ENCODE measurements around the gene SPATA21. TPM values are rescaled to one million over a fixed set of nuclear protein-coding genes. Genes with fewer than 3 reads are reported as not detected.
"Not testable (repeated sequence)": the region's sequence is repeated elsewhere in the genome, so short reads cannot be mapped to it uniquely, and the experiment has no call there.

Gene SPATA21
- total RNA-seq, 3 donors from 2014 or later (not counting 1 experiment from before 2014, with no cell fraction given), result 0.35 to 0.55 (median 0.36) TPM

GRCh38 chr1:16484501-16484835 is 47.2 kb upstream of the SPATA21 start:
- no peaks in the 10 kb centered on the region for H3K4me1 ChIP-seq (ENCODE audit: control insufficient read depth, insufficient read depth, low read length)
- H3K27me3 Mint-ChIP-seq (ENCODE audit: low read depth in 2 of 2), result no peaks in the 10 kb centered on the region
- intact Hi-C loops (cut with micrococcal nuclease), result no loop called here
- H3K36me3 ChIP-seq (ENCODE audit: control insufficient read depth, insufficient read depth, low read length), result peaks cover 36% of the 10 kb centered on the region
- no peak overlapping the region for H3K27ac ChIP-seq (ENCODE audit: low read length)
- no peaks in the 10 kb centered on the region for H3K27me3 ChIP-seq (ENCODE audit: control insufficient read depth, insufficient read depth, low read length)
- no peak for TF ChIP-seq CTCF (IDR thresholded peaks at IDR 0.05)
- no peak for DNase-seq
- no peak overlapping the region for H3K27ac Mint-ChIP-seq
- H3K4me3 ChIP-seq (ENCODE audit: low read length), result no peak overlapping the region
- 96% methylated on average over 8 of the region's 8 CpGs for WGBS (ENCODE audit: insufficient coverage)
- H3K9me3 ChIP-seq (ENCODE audit: control insufficient read depth, insufficient read depth, low read length), result no peaks in the 10 kb centered on the region
- ATAC-seq, result peak in 1 of 3 donors; percentile 30
- H3K36me3 Mint-ChIP-seq, result no peaks in the 10 kb centered on the region
- peaks cover 0 to 4% of the 10 kb centered on the region in 2 donors for H3K4me1 Mint-ChIP-seq
- no peak overlapping the region for H3K4me3 Mint-ChIP-seq
- H3K9me3 Mint-ChIP-seq, result no peaks in the 10 kb centered on the region

GRCh38 chr1:16483639-16484500 is 46.6 kb upstream of the SPATA21 start:
- H3K27ac ChIP-seq (ENCODE audit: low read length), result not testable (repeated sequence)

GRCh38 chr1:16483146-16483545 is 45.9 kb upstream of the SPATA21 start:
- H3K36me3 Mint-ChIP-seq; H3K4me3 ChIP-seq (ENCODE audit: low read length); DNase-seq; H3K27me3 Mint-ChIP-seq (ENCODE audit: low read depth in 2 of 2); intact Hi-C loops (cut with micrococcal nuclease); ATAC-seq; H3K4me1 Mint-ChIP-seq; H3K27me3 ChIP-seq (ENCODE audit: control insufficient read depth, insufficient read depth, low read length); H3K4me1 ChIP-seq (ENCODE audit: control insufficient read depth, insufficient read depth, low read length); H3K4me3 Mint-ChIP-seq; H3K27ac Mint-ChIP-seq; H3K9me3 ChIP-seq (ENCODE audit: control insufficient read depth, insufficient read depth, low read length); H3K9me3 Mint-ChIP-seq; H3K27ac ChIP-seq (ENCODE audit: low read length): not testable (repeated sequence)
- 97% methylated on average over 26 of the region's 26 CpGs for WGBS (ENCODE audit: insufficient coverage)
- H3K36me3 ChIP-seq (ENCODE audit: control insufficient read depth, insufficient read depth, low read length), result peaks cover 37% of the 10 kb centered on the region

More at GRCh38 chr1:16483639-16484500, 46.6 kb upstream of the SPATA21 start:
- H3K9me3 ChIP-seq (ENCODE audit: control insufficient read depth, insufficient read depth, low read length); H3K27me3 Mint-ChIP-seq (ENCODE audit: low read depth in 2 of 2); H3K27ac Mint-ChIP-seq; H3K4me3 Mint-ChIP-seq; intact Hi-C loops (cut with micrococcal nuclease); H3K9me3 Mint-ChIP-seq; H3K4me3 ChIP-seq (ENCODE audit: low read length); DNase-seq; H3K4me1 ChIP-seq (ENCODE audit: control insufficient read depth, insufficient read depth, low read length); H3K36me3 Mint-ChIP-seq; H3K4me1 Mint-ChIP-seq; H3K27me3 ChIP-seq (ENCODE audit: control insufficient read depth, insufficient read depth, low read length): not testable (repeated sequence)
- 95% methylated on average over 45 of the region's 45 CpGs for WGBS (ENCODE audit: insufficient coverage)
- ATAC-seq, result peak in 1 of 3 donors; percentile 30
- peaks cover 36% of the 10 kb centered on the region for H3K36me3 ChIP-seq (ENCODE audit: control insufficient read depth, insufficient read depth, low read length)

GRCh38 chr1:16478091-16478490 is 40.9 kb upstream of the SPATA21 start:
- Histone ChIP-seq H3K4me3 (ENCODE audit: low read length) (no peak overlapping the region), H3K27me3 (ENCODE audit: control insufficient read depth, insufficient read depth, low read length) (no peaks in the 10 kb centered on the region), H3K27ac (ENCODE audit: low read length) (no peak overlapping the region), H3K4me1 (ENCODE audit: control insufficient read depth, insufficient read depth, low read length) (no peaks in the 10 kb centered on the region), H3K9me3 (ENCODE audit: control insufficient read depth, insufficient read depth, low read length) (no peaks in the 10 kb centered on the region), H3K36me3 (ENCODE audit: control insufficient read depth, insufficient read depth, low read length) (peaks cover 49% of the 10 kb centered on the region)
- Mint-ChIP-seq H3K9me3 (no peaks in the 10 kb centered on the region), H3K4me1 (peaks cover 0 to 6% of the 10 kb centered on the region in 2 donors), H3K4me3 (no peak overlapping the region), H3K27me3 (ENCODE audit: low read depth in 2 of 2) (no peaks in the 10 kb centered on the region), H3K27ac (no peak overlapping the region), H3K36me3 (peaks cover 9% of the 10 kb centered on the region)
- ATAC-seq, result no peak
- intact Hi-C loops (cut with micrococcal nuclease), result no loop called here
- DNase-seq, result no peak
- TF ChIP-seq CTCF (IDR thresholded peaks at IDR 0.05), result no peak
- WGBS (ENCODE audit: insufficient coverage), result 90% methylated on average over 12 of the region's 12 CpGs

- ATAC-seq; H3K27me3 ChIP-seq (ENCODE audit: control insufficient read depth, insufficient read depth, low read length); H3K4me1 Mint-ChIP-seq; H3K9me3 ChIP-seq (ENCODE audit: control insufficient read depth, insufficient read depth, low read length); DNase-seq; H3K27ac ChIP-seq (ENCODE audit: low read length); intact Hi-C loops (cut with micrococcal nuclease); H3K4me3 Mint-ChIP-seq; H3K9me3 Mint-ChIP-seq; H3K4me3 ChIP-seq (ENCODE audit: low read length); H3K4me1 ChIP-seq (ENCODE audit: control insufficient read depth, insufficient read depth, low read length); H3K27ac Mint-ChIP-seq; H3K27me3 Mint-ChIP-seq (ENCODE audit: low read depth in 2 of 2): not testable (repeated sequence)
- H3K36me3 ChIP-seq (ENCODE audit: control insufficient read depth, insufficient read depth, low read length), result peaks cover 46% of the 10 kb centered on the region
- 94% methylated on average over 23 of the region's 29 CpGs for WGBS (ENCODE audit: insufficient coverage)
- H3K36me3 Mint-ChIP-seq, result peaks cover 17% of the 10 kb centered on the region
Measured at GRCh38 chr1:16475771-16476770, 38.8 kb upstream of the SPATA21 start.

GRCh38 chr1:16474891-16475290 is 37.7 kb upstream of the SPATA21 start:
- H3K4me3 Mint-ChIP-seq; ATAC-seq; H3K4me1 ChIP-seq (ENCODE audit: control insufficient read depth, insufficient read depth, low read length); intact Hi-C loops (cut with micrococcal nuclease); H3K27ac Mint-ChIP-seq; DNase-seq; H3K9me3 Mint-ChIP-seq; H3K4me1 Mint-ChIP-seq; H3K27me3 ChIP-seq (ENCODE audit: control insufficient read depth, insufficient read depth, low read length); H3K27me3 Mint-ChIP-seq (ENCODE audit: low read depth in 2 of 2); H3K27ac ChIP-seq (ENCODE audit: low read length); H3K4me3 ChIP-seq (ENCODE audit: low read length); H3K9me3 ChIP-seq (ENCODE audit: control insufficient read depth, insufficient read depth, low read length): not testable (repeated sequence)
- no CpG with 5 or more reads among the region's 2 CpGs for WGBS (ENCODE audit: insufficient coverage)
- H3K36me3 Mint-ChIP-seq, result peaks cover 17% of the 10 kb centered on the region
- peaks cover 39% of the 10 kb centered on the region for H3K36me3 ChIP-seq (ENCODE audit: control insufficient read depth, insufficient read depth, low read length)

Data from natural killer cell (primary cell).